PFSK-1 (cell line): ENCODE measurements around the gene CRIP2.

Source experiments
- FOXP2 ChIP-seq: optimal IDR thresholded peaks from 2 replicates; pipeline ENCODE3; 2011; ENCODE audit warnings: borderline replicate concordance, control low read depth, inconsistent platforms; ENCODE audit not compliant: insufficient read depth; ENCODE audit errors: extremely low read length, extremely low read depth
- POLR2AphosphoS5 ChIP-seq: IDR thresholded peaks from 2 replicates; pipeline ENCODE4 v1.6.1; 2012; ENCODE audit warnings: low read depth, mild to moderate bottlenecking, control low read depth, low read length, moderate library complexity
- REST ChIP-seq, 2 experiments: IDR thresholded peaks; 2 replicates each; pipeline versions ENCODE4 v1.6.1 to v1.8.0; 2011 to 2012; ENCODE audit warnings: low read depth in 2 of 2, low read length in 2 of 2, control low read depth in 1 of 2, inconsistent platforms in 1 of 2, mild to moderate bottlenecking in 1 of 2, moderate library complexity in 1 of 2; ENCODE audit not compliant: insufficient read depth in 1 of 2
- SIN3A ChIP-seq: IDR thresholded peaks from 2 replicates; pipeline ENCODE4 v1.6.1; 2012; ENCODE audit warnings: mild to moderate bottlenecking, low read length, moderate library complexity, borderline replicate concordance; ENCODE audit not compliant: insufficient read depth
- TAF1 ChIP-seq: IDR thresholded peaks from 2 replicates; pipeline ENCODE4 v1.6.1; 2012; ENCODE audit warnings: low read length, control low read depth, borderline replicate concordance; ENCODE audit not compliant: insufficient read depth

- no peak for TF ChIP-seq POLR2AphosphoS5
- TF ChIP-seq REST (IDR thresholded peaks at IDR 0.05; ENCODE audit: insufficient read depth in 1 of 2, low read depth in 2 of 2, low read length in 2 of 2): no peak
- no peak for TF ChIP-seq FOXP2
- TF ChIP-seq TAF1: no peak
- no peak for TF ChIP-seq SIN3A
Observed at GRCh38 chr14:105528586-105529318, 54.1 kb downstream of the CRIP2 start.
